HG02981 (cell line): Measurements from ENCODE around the gene RAB14.
"Not testable (repeated sequence)": the region's sequence is repeated elsewhere in the genome, so short reads cannot be mapped to it uniquely, and the experiment has no call there.

Experiments used
- ATAC-seq: cut with Tn5 transposase; IDR thresholded peaks from one replicate; pipeline ENCODE4 v1.9.1; 2021; ENCODE audit warnings: mild to moderate bottlenecking, moderate library complexity; ENCODE audit not compliant: unreplicated experiment

Gene RAB14

DNA sequence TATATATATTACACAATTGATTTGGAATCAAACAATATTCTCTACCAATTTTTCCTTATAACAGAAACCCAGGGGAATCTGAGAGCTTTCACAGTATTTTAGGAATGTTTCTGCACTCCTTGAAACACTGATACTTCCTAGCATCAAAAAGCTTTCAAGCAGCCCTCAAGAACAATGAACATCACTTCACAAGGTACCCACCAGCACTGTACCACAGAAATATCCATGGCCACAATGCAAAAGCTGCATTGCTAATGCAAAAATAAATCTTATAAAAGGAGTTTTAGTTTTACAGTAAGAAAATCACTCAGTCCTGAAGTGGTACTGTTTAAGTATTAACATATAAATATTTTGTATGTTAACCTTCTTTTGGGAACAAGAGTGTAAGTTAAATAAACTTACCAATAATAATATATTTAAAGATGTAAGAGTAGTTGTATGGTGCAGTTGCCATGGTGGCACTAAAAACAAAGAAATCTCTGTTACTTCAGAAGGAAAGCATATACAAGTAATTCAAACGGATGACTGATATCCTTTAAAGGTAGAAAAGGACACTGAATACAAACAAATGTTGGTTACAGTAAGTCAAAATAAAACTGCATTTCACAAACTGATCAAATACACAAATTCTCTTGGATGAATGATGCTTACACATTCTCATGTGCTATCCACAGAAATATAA, 8.6 kb downstream of the RAB14 start:
- no peak for ATAC-seq

DNA sequence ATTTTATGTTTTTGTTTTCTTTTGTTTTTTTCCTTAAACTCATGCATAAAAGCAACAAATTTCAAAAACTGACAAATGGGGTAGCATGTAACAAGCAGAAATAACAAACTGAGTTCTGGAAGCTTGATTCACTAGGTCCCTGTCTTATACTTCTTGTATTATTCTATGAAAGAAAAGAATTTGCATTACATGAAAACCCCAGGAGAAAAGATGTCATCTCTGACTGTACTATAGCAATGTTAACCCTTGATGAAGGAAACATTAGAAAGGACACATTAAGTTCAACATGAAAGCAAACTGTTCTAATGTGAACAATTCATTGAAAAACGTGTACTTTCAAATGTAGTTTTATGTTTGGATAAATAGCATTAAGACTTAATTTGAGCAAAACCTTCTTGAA, 9.2 kb downstream of the RAB14 start:
- no peak for ATAC-seq

DNA sequence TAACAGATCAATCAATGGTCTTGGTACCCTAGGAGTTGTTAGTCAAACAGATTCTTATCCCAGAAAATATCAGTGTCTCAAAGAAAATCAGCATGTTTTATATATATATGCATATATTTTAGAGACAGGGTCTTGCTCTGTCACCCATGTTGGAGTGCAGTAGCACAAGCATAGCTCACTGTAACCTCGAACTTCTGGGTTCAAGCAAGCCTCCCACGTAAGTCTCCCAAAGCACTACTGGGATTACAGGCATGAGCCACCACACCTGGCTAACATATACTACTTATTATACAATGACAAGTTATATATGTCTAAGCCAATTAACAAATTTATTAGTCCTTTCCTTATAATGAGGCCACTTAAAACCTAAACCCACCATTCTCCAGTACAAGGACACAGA, 10.4 kb downstream of the RAB14 start:
- ATAC-seq, result no peak

DNA sequence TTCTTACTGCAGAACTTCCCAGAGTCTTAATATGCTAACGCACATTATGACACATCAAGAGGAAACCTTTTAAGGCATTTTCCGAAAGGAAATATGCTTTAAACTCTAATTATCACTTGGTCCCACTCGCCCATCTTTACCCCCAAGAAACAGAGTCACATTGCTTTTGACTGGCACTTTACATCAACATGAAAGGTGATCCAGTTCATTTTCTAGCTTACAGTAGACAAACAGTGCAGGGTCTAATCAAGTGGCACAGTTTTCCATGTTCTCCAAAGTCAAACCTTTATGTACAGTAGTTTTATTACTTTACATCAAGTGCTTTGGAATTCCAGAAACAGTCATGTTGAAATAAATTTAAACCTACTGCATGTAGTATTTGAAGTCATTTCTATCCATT, 12.0 kb downstream of the RAB14 start:
- no peak for ATAC-seq

DNA sequence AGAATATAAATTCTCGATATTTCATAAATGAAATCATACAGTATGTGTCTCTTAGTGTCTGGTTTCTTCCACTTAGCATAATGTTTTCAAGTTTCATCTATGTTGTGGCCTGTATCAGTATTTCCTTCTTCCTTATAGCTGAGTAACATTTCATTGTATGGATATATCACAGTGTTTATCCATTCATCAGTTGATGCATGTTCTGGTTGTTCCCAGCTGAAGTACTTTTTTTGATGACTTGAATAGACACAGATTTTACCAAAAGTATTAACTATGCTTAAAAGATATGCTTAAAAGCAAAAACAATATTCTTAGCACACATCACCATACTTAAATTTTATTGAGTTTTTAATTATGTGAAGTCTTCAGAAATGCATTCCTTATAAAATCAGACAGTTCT, 12.7 kb downstream of the RAB14 start:
- ATAC-seq, result no peak

DNA sequence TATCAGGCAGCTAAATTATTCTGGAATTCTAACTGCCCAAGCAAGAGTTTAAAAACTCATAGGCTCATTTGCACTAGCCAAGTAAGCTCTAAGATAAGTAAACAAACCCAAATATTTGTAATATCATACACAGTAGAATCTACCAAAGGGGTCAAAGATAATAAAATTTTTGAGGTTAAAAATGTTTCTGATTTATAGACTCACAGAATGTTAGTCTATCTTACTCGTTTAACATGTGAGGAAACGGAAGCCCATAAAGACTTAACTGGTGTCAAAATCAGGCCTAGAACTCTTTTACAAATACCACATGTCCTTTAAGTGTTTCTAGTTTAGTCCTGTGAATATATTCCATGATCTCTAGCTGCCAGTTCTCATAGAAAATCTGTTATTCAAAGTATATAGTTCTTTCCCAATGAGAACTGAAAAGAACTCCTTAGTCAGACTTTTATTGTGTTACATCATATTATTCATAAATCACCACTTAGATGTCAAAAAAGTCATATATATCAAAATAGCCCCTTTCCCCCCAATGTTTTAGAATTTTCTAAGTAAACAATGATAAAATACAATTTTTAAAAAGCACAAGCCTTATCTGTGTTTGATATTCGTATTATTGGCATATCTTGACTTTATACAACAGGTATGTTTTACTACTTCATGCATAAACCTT, 13.9 kb downstream of the RAB14 start:
- ATAC-seq, result no peak

DNA sequence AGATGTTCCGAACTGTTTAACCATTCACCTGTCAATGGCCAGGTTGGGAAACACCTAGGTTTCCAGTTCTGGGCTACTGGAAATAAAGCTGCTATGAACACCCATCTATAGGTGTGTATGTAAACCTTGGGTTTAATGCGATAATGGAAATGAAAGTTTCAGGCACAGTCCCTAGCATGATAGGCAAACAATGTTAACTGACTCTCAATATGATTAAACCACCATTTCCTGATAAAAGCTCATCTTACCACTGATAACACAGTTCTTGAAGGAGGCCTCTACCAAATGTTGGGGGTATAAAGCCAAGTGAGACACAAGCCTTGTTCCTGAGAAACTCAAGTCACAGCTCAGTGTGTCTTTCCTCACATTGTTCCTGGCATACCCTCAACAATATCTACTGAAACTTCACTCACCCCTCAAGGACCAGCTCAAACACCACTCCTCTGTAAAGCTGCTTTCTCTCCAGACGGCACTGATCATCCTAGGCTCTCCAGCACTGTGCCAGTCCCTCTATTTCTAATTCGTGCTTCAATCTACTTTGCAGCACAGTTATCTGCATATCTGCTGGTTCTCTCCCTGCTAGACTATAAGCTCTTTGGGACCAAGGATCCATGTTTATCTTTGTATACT, 15.8 kb downstream of the RAB14 start:
- no peak for ATAC-seq

DNA sequence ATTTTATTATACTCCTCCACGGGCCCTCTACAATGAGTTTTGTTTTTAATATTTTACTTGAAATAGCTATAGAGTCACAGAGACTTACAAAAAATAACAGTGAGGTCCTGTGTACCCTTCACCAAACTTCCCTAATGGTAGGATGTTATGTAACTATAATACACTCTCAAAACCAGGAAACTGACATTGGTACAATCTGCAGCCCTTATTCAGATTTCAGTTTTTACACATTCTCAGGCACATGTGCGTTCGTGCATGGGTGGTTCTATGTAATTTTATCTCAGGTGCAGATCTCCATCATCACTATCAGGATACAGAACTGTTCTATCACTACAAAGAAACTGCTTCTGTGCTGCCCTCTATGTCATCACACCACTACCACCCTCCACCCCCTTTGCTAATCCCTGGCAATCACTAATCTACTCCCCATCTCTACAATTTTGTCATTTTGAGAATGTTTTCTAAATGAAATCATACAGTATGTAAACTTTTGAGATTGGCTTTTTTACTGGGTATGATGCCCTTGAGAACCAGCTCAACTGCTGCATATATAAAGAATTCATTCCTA, 16.4 kb downstream of the RAB14 start:
- no peak for ATAC-seq

DNA sequence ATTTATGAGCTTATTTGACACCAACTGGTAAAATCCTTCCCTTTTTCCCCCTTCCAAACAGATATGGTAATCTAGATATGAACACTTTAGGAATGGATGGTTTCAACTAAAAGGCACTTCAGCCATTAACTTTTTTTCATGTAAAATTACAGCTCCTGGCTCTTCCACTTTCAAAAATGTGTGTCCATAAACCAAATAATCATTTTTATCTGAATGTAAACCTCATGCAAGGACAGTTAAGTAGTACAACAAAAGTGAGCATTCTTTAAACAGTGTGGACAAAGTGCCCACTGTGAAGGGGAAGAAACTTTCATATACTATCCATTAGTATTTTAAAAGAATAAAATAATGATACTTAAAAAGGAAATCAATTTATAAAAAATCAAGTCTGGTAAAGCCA, 17.2 kb downstream of the RAB14 start:
- no peak for ATAC-seq

DNA sequence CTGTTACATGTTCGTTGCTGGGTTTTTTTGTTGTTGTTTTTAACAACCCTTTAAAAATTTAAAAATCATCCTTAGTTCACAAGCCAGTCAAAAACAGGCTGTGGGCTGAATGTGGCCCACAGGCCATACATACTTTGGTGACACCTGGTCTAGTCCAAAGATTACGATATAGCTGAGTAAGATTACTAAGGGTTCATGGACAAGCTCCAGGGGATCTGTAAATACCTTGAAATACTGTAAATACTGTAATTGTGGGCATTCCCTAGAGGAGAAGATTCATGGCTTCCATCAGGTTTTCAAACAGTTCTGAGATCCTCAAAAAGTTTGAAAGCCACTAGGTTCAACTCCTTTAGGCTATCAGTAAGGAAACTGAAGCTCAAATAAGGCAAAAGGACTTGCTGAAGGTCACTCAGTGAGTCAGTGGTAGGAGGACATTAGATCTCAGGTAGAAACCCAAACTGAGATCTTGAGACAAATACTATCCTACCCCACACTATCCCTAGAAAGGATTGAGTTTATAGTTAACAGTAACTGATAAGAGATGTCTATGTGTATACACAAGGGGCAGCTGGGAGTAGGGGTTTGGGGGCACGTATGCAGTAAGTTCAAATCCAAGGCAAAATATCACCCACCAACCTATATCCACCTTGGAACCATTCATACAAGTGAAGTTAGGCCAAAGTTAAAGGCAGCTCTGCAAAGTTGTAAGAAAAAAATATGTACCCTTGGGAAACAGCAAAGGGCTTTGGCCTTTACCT, 17.8 kb downstream of the RAB14 start:
- no peak for ATAC-seq

DNA sequence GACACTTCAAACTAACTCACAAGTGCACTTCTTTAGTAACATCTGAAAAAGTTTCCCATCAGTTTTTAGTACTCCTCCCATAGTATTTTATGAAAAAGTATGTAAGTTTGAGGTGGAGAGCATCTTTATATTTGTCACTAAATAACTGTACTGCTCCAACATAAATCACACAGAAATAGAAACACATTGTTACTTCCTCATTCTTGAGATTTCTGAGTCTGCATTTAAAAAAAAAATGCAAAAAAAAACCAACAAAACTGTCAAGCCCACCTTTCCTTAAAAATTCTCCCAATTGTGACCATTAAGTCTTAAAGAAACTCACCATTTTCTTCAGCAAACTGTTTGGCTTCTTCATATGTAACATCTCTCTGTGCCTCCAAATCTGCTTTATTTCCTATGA, 18.7 kb downstream of the RAB14 start:
- ATAC-seq, result no peak

DNA sequence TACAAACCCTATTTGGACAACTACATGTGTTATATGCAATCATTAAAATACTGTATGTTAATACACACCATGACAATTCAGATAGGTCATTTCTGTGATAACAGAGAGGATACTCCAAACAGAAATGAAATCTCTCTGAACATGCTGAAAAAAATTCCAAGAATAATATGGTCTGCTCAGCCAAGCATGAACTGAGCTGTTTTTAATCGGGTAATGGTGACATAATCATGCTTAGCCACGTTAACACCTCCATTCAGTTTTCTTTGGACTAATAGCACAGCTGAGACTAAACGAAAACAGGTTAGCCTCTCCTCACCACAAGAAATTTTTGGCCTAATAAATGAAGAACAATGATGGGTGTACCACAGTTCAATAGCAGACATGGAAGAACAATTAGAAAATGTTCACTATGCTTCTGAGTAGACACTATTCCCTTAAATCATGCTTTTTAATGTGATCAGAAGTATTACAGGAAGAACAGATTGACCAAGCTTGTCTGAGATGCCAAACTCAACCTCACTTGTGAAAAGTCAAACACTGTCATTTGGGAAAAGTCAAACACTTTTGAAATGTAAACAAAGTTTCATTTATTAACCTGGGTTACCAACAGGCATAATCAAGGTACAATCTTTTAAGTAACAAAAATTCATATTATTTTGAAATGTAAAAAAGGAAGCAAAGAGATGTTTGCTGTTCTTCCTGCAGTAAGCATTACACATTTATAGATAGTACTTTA, 19.4 kb downstream of the RAB14 start:
- no peak for ATAC-seq

DNA sequence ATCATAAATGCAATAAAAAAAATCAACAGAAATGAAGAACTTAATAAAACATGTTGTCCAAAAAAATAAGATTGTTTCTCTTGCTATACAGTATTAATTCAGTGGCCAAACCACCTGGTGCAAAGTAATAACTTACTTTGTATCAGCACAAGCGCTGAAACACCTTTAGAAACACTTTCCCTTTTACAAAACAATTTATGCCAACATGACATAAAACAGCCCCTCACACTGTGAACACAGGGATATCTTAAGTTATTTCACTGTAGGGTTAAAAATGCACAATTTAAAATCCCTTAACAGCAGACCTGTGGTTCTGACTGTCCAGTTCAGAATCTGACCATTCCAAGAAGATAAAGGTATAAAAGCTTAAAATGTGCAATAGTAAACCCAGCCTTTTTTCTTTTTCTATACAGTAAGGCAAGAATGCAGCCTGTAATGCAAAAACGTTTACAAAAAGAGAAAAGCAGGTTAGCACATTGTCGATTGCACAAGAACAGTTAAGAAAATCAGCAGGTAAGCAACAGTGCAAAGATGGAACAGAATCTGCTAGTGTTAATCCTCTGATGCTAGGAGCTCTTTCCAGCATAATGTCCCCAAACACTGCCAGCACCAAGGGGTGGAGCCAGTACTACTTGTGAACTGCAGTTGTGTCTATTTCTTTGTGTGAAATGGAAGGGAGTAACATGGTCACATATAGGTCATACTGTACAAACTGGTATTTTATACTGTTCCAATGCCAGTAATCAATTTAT, 21.6 kb downstream of the RAB14 start:
- no peak for ATAC-seq

DNA sequence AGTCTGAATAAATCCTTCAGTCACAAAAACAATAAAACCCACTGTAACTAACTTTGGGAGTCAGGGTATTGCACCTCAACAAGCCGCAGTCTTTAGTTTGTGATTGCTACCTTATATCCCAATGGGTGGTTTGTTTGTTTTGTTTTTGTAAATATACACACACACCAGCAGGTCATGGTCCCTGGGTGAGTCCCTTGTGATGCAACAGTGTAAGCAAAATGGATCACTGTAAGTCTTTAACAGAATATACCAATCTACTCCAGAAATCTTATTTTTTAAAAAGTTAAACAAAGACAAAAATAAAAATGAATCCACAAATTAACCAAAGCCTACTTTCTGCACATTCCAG, 22.3 kb downstream of the RAB14 start:
- not testable (repeated sequence) for ATAC-seq

DNA sequence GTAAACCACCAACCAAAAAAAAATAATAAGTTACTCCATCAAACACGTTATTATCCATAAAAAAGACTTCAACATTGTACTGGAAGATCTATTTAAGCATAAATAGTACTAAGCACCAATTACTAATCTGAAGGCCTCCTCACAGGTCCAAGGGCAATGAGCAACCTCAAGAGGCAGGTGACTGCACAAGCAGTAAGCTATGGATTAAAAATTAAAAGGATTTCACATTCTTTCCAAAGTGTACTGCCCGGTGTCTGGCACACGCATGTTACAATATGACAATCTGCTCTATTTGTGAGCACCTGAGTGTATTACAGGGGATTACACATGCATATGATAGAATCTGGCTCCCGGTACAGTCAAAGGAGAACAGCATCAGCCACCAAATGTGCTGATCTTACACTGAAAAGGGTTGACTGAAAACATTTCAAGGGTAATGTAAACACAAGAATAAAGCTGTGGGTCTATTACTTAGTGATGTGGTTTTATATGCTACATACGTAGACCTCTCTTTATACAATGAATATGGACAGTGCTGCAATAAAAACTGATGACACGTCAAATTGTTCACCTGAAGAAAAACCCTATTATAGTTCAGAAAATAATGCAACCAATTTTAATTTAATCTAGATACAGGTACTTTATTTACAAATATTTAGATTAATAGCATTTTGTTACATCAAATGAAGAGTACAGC, 22.8 kb downstream of the RAB14 start:
- no peak for ATAC-seq

DNA sequence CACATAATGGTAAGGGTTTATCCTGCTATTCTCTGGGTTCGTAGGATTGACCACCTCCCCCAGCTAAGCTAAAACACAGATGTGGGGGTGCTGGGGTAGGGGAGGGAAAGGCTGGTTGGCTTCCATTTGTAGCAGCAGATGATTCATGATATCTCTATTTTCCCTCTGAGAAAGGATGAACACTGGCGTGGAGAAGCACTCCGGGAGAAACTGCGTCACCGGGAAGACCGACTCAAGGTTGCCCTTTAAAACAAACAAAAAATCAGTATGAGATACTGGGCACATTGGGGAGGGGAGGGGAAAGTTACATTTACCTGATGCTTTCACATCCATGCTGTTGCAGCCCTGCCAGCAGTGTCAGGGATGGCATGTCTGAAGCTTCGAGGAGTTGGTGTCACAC, 28.2 kb downstream of the RAB14 start:
- ATAC-seq, result no peak

DNA sequence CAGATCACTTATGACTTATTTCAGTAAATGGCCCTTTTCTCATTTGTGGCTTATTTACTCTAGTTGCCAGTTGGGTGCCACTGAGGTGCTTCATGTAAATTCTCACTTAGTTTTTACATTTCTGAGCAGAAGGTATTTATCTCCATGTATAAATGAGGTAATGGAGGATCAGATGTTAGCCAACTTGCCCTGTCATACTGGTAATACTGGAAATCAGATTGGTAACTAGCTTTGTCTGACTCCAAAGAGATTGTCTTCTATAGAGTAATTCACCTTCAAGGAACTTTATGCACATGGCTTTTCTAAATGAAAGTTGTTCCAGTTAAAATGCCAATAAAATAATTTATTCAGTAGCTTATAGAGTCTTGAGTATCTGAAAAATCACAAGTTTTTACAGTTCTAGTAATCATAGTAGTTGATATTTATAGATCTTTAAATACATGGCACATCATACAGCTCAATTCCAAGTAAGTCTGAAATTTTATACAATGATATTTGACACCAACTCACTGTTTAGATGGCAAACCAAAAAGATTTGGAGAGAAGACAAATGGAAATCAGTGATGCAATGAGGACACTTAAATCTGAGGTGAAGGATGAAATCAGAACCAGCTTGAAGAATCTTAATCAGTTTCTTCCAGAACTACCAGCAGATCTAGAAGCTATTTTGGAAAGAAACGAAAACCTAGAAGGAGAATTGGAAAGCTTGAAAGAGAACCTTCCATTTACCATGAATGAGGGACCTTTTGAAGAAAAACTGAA, 28.8 kb downstream of the RAB14 start:
- no peak for ATAC-seq

DNA sequence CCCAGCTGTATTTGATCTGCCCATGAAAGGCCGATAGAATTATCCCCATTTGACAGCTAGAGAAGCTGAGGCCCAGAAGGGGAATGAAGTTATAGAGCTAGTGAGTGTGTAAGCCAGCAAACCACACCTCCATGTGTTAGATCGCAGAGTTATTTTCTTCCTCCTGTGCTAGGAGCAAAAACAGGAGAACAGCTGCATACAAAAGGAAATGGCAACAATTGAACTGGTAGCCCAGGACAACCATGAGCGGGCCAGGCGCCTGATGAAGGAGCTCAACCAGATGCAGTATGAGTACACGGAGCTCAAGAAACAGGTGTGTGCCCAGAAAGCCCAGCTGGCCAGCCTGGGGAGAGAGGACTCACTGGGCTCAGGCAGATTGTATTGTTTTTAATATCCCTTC, 30.4 kb downstream of the RAB14 start:
- ATAC-seq, result no peak

DNA sequence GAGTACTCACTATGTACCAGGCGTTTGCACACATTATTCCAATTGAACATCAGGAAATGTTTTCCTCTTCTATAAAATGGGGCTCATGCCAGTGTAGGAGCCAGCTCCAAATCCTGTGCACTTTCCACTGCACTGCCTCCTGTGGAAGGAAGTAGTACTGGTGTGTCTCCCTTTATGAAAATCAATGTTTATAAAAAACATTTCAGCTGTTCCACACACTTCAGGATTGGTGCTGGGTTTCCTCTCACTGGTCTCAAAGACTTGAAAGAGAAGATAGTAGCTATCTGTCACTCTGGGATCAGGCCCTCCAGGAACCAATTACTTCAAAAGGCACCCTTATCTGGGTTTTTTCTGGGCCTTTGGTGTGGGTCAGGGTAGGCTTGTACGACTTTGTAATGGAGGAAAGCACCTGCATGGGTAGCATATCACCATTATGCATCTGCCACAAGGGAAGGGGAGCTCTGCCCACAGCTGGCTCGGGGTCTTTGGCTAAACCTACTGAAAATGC, 32.5 kb downstream of the RAB14 start:
- no peak for ATAC-seq
